GM19099 (cell line): Measurements from ENCODE around the gene ZBTB38.

Source experiments
- POLR2A ChIP-seq: IDR thresholded peaks from 3 replicates; pipeline ENCODE4 v1.6.1; 2011; ENCODE audit warnings: low read depth; ENCODE audit not compliant: insufficient read length; ENCODE audit errors: extremely low read depth

The ZBTB38 gene

GRCh38 chr3:141370065-141370533, 1.8 kb downstream of the ZBTB38 start:
- TF ChIP-seq POLR2A, result peak; percentile 49

- no peak for TF ChIP-seq POLR2A
Observed at GRCh38 chr3:141371882-141372281, 3.6 kb downstream of the ZBTB38 start.

- peak; percentile 10 for TF ChIP-seq POLR2A
Observed at GRCh38 chr3:141372656-141373055, 4.4 kb downstream of the ZBTB38 start.

- no peak for TF ChIP-seq POLR2A
Observed at GRCh38 chr3:141373232-141373631, 4.9 kb downstream of the ZBTB38 start.

- TF ChIP-seq POLR2A, result no peak
Observed at GRCh38 chr3:141373768-141374526, 5.6 kb downstream of the ZBTB38 start.

GRCh38 chr3:141375381-141376301, 7.3 kb downstream of the ZBTB38 start:
- TF ChIP-seq POLR2A, result no peak

GRCh38 chr3:141377377-141377776, 9.1 kb downstream of the ZBTB38 start:
- no peak for TF ChIP-seq POLR2A

- no peak for TF ChIP-seq POLR2A
Observed at GRCh38 chr3:141378556-141378955, 10.3 kb downstream of the ZBTB38 start.

GRCh38 chr3:141379250-141379966, 11.1 kb downstream of the ZBTB38 start:
- TF ChIP-seq POLR2A, result peak; percentile 61

- TF ChIP-seq POLR2A, result no peak
Observed at GRCh38 chr3:141380279-141380678, 12.0 kb downstream of the ZBTB38 start.

GRCh38 chr3:141380987-141381386, 12.7 kb downstream of the ZBTB38 start:
- TF ChIP-seq POLR2A, result peak; percentile 56

- no peak for TF ChIP-seq POLR2A
Observed at GRCh38 chr3:141382571-141382970, 14.3 kb downstream of the ZBTB38 start.

GRCh38 chr3:141383555-141384129, 15.3 kb downstream of the ZBTB38 start:
- peak; percentile 61 for TF ChIP-seq POLR2A

- TF ChIP-seq POLR2A, result no peak
Observed at GRCh38 chr3:141384157-141384556, 15.9 kb downstream of the ZBTB38 start.

- no peak for TF ChIP-seq POLR2A
Observed at GRCh38 chr3:141384575-141384974, 16.3 kb downstream of the ZBTB38 start.
